HCT116 (cell line): Measurements from ENCODE around the gene VMP1. TPM values are rescaled to one million over a fixed set of nuclear protein-coding genes. Genes with fewer than 3 reads are reported as not detected.

Experiments
- ATAC-seq: fragments of 200-7000 bp; cut with Tn5 transposase; 2 replicates; pipeline ENCODE4 v1.9.1; 2020; ENCODE audit warnings: mild to moderate bottlenecking, moderate library complexity
- BruUV-seq: library from RNA; stranded (reverse); fragments of 400-500 nt; replicated peaks from 2 replicates; lab custom pipeline; 2021; lab: Mats Ljungman, UMichigan
- CTCF ChIA-PET: fragments of 300-600 bp; sonication (Branson Sonifier 250); formaldehyde crosslinking; loops from one replicate; lab custom pipeline; 2021; ENCODE audit warnings: antibody characterized with exemption; lab: Charles Lee
- POLR2A ChIA-PET: fragments of 300-600, 350-600 bp; sonication (Branson Sonifier 250); formaldehyde crosslinking; loops from one replicate; lab custom pipeline; 2021; ENCODE audit warnings: antibody characterized with exemption; lab: Charles Lee
- RAD21 ChIA-PET, 2 experiments: fragments of 300-600 bp; sonication (Branson Sonifier 250); formaldehyde crosslinking; loops; one replicate each; lab custom pipeline; 2023; ENCODE audit warnings: low total read pairs in 2 of 2; ENCODE audit not compliant: uncharacterized antibody in 2 of 2, unreplicated experiment in 2 of 2, low non-redundant PET in 1 of 2; lab: Charles Lee
- DNase-seq: peaks from one replicate; pipeline ENCODE4 v3.0.0-alpha.2; 2010; ENCODE audit warnings: low read depth, low spot score
- H2AFZ ChIP-seq: fragments of 200-600 bp; shearing (Covaris generic), sonication (generic); 2 replicates; pipeline ENCODE4 v1.6.1; 2017; ENCODE audit warnings: low read depth, mixed run types, mixed read lengths, antibody characterized with exemption, low read length; ENCODE audit not compliant: poor library complexity, severe bottlenecking
- H3K27ac ChIP-seq: 2 replicates; pipeline ENCODE4 v1.5.1; 2012; ENCODE audit warnings: low read depth, low read length
- H3K27me3 ChIP-seq: fragments of 200-600 bp; sonication (generic); 2 replicates; pipeline ENCODE4 v1.6.1; 2016; ENCODE audit warnings: mixed run types, low read length, mixed read lengths; ENCODE audit not compliant: insufficient read depth
- H3K36me3 ChIP-seq, 2 experiments: fragments of 200-500 bp in 1 of 2; fragments of 200-600 bp in 1 of 2; sonication (Bioruptor generic) in 1 of 2; sonication (generic) in 1 of 2; 2 replicates each; pipeline versions ENCODE4 v1.5.1 to v1.6.1; 2014 to 2016; ENCODE audit warnings: low read length in 2 of 2, inconsistent platforms in 1 of 2, mixed read lengths in 1 of 2, mixed run types in 1 of 2; ENCODE audit not compliant: insufficient read depth in 2 of 2, control insufficient read depth in 1 of 2
- H3K4me1 ChIP-seq, 2 experiments: fragments of 200-600 bp in 1 of 2; sonication (generic) in 1 of 2; 2 replicates each; pipeline versions ENCODE4 v1.5.1 to v1.6.1; 2012 to 2017; ENCODE audit warnings: low read length in 2 of 2, inconsistent platforms in 1 of 2, mild to moderate bottlenecking in 1 of 2, mixed read lengths in 1 of 2, mixed run types in 1 of 2, moderate library complexity in 1 of 2; ENCODE audit not compliant: insufficient read depth in 2 of 2, control insufficient read depth in 1 of 2
- H3K4me2 ChIP-seq: fragments of 200-600 bp; sonication (generic); 2 replicates; pipeline ENCODE4 v1.6.1; 2017; ENCODE audit warnings: mixed run types, low read length, mixed read lengths
- H3K4me3 ChIP-seq, 2 experiments: fragments of 200-600 bp in 1 of 2; sonication (generic) in 1 of 2; replicated peaks in 1 of 2; 2 replicates each; pipeline ENCODE4 v1.5.1; 2011 to 2016; ENCODE audit warnings: low read length in 2 of 2, control low read depth in 1 of 2, low read depth in 1 of 2, mild to moderate bottlenecking in 1 of 2, mixed read lengths in 1 of 2, mixed run types in 1 of 2
- H3K79me2 ChIP-seq: fragments of 200-600 bp; sonication (generic); 2 replicates; pipeline ENCODE4 v1.6.1; 2017; ENCODE audit warnings: mild to moderate bottlenecking, mixed run types, low read length, moderate library complexity, mixed read lengths; ENCODE audit not compliant: insufficient read depth
- H3K9ac ChIP-seq: fragments of 200-600 bp; sonication (generic); 2 replicates; pipeline ENCODE4 v1.6.1; 2016; ENCODE audit warnings: low read length, mixed read lengths
- H3K9me2 ChIP-seq: fragments of 200-600 bp; sonication (generic), shearing (Covaris generic); 2 replicates; pipeline ENCODE4 v1.6.1; 2017; ENCODE audit warnings: mixed run types, mild to moderate bottlenecking, moderate library complexity; ENCODE audit not compliant: insufficient read depth
- H3K9me3 ChIP-seq, 2 experiments: fragments of 200-500 bp in 1 of 2; fragments of 200-600 bp in 1 of 2; sonication (Bioruptor generic) in 1 of 2; sonication (generic) in 1 of 2; 2 replicates each; pipeline ENCODE4 v1.6.1; 2014 to 2017; ENCODE audit warnings: low read length in 2 of 2, mixed read lengths in 2 of 2, inconsistent platforms in 1 of 2, low read depth in 1 of 2, mild to moderate bottlenecking in 1 of 2, mixed run types in 1 of 2, moderate library complexity in 1 of 2; ENCODE audit not compliant: control insufficient read depth in 1 of 2, insufficient read depth in 1 of 2
- H4K20me1 ChIP-seq: fragments of 200-600 bp; sonication (generic), shearing (Covaris generic); 2 replicates; pipeline ENCODE4 v1.6.1; 2017; ENCODE audit warnings: mixed run types, mild to moderate bottlenecking, moderate library complexity; ENCODE audit not compliant: insufficient read depth
- CBX3 ChIP-seq: IDR thresholded peaks from 2 replicates; pipeline ENCODE4 v1.6.1; 2012; ENCODE audit warnings: low read depth
- CEBPB ChIP-seq: IDR thresholded peaks from 2 replicates; pipeline ENCODE4 v1.6.1; 2012; ENCODE audit warnings: low read depth
- EGR1 ChIP-seq: IDR thresholded peaks from 2 replicates; pipeline ENCODE4 v1.6.1; 2012; ENCODE audit warnings: low read depth
- ELF1 ChIP-seq: IDR thresholded peaks from 2 replicates; pipeline ENCODE4 v1.6.1; 2012; ENCODE audit warnings: low read depth, borderline replicate concordance
- EZH2 ChIP-seq: fragments of 200-600 bp; sonication (generic); IDR thresholded peaks from 2 replicates; pipeline ENCODE4 v1.6.1; 2017; ENCODE audit warnings: antibody characterized with exemption, mixed run types
- EZH2phosphoT487 ChIP-seq: fragments of 200-600 bp; IDR thresholded peaks from 2 replicates; pipeline ENCODE4 v1.6.1; 2018; ENCODE audit warnings: antibody characterized with exemption, borderline replicate concordance
- POLR2AphosphoS5 ChIP-seq: IDR thresholded peaks from 2 replicates; pipeline ENCODE4 v1.6.1; 2011; ENCODE audit warnings: mild to moderate bottlenecking, low read depth, low read length, moderate library complexity
- RAD21 ChIP-seq: IDR thresholded peaks from 2 replicates; pipeline ENCODE4 v1.6.1; 2012; ENCODE audit warnings: low read depth, mild to moderate bottlenecking
- SP1 ChIP-seq: IDR thresholded peaks from 2 replicates; pipeline ENCODE4 v1.6.1; 2012; ENCODE audit warnings: low read depth
- SRF ChIP-seq: IDR thresholded peaks from 2 replicates; pipeline ENCODE4 v1.6.1; 2012; ENCODE audit warnings: low read depth
- YY1 ChIP-seq: IDR thresholded peaks from 2 replicates; pipeline ENCODE4 v1.6.1; 2011; ENCODE audit warnings: low read length, low read depth, moderate library complexity, mild to moderate bottlenecking; ENCODE audit not compliant: insufficient replicate concordance; ENCODE audit errors: extremely low read depth
- intact Hi-C: fragments of 100-400 bp; cut with micrococcal nuclease; formaldehyde crosslinking; loops from 2 replicates; pipeline ENCODE4 v1.10.0; 2022
- total RNA-seq: library from RNA; stranded (reverse); gene quantifications from one replicate; pipeline ENCODE4 v1.2.1, GENCODE V29; 2021; ENCODE audit not compliant: unreplicated experiment
- TF ChIP-seq, protein P1 (sequence below), 3 experiments: fragments of 200-600 bp in 1 of 3; sonication (generic) in 1 of 3; IDR thresholded peaks in 2 of 3; conservative IDR thresholded peaks in 1 of 3; 2 replicates each; pipeline ENCODE4 v1.5.1; 2012 to 2017; ENCODE audit warnings: low read depth in 2 of 3, low read length in 2 of 3, antibody characterized with exemption in 1 of 3, borderline replicate concordance in 1 of 3, control low read depth in 1 of 3, mild to moderate bottlenecking in 1 of 3, mixed read lengths in 1 of 3, mixed run types in 1 of 3, moderate library complexity in 1 of 3; ENCODE audit not compliant: insufficient read depth in 1 of 3
- TF ChIP-seq, protein P2 (sequence below): IDR thresholded peaks from 2 replicates; pipeline ENCODE4 v1.6.1; 2012

Gene VMP1
- total RNA-seq, 1 experiment from 2014 or later, result 366 TPM

DNA sequence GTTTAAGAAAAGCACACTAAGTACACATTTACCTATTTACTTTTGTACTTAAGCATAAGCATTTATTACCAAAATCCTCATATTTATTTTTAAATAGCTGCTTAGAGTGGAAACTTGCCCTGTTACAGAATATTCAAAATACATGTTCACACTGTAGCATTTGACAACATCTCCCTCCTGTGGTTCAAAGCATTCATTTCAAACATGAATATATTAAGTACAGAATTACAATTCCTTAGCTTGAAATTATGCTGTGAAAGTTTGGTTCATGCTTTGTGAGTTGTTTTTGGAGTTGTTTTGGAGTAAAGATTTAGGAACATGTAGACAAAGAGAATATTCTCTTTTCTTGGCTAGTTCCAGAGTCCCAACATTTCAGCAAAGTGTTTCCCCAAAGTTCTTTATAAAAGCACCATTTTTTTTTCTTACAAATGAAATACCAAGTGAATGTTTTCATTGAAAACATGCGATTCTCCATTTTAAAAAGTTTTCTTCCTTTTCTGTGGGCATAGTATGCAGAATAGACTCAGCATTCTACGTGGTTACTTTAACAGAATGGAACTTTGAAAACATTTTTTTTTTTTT, 152.1 kb downstream of the VMP1 start:
- DNase-seq (no peak), ATAC-seq (peak; percentile 67)
- intact Hi-C loops, result loop anchor here (1.0 kb wide), 3 partner anchors 106 to 338 kb away; no protein-coding TSS in a partner anchor
- H3K27ac ChIP-seq, result no peak overlapping the region
- H3K4me2 ChIP-seq, result no peak overlapping the region
- BruUV-seq, result TSS peak; percentile 30
- no peaks in the 10 kb centered on the region for H3K9me3 ChIP-seq
- ChIA-PET CTCF (interaction anchor here (0.7 to 3.7 kb wide), 24 partner anchors 10 to 1271 kb away, joined by 3 to 57 read pairs (median 5); partner anchors contain the start of genes PTRH2, RPS6KB1, TUBD1 and VMP1), RAD21 (interaction anchor here (0.8 to 1.6 kb wide), 5 partner anchors 73 to 152 kb away, joined by 3 to 12 read pairs (median 10); partner anchors contain the start of genes PTRH2 (in 1 of the 2) and VMP1 (in 1 of the 2)), POLR2A (interaction anchor here (0.7 to 1.9 kb wide), 8 partner anchors 10 to 107 kb away, joined by 3 to 9 read pairs (median 6); no protein-coding TSS in a partner anchor)
- peak; percentile 97 for TF ChIP-seq RAD21
- TF ChIP-seq, protein P1, sequence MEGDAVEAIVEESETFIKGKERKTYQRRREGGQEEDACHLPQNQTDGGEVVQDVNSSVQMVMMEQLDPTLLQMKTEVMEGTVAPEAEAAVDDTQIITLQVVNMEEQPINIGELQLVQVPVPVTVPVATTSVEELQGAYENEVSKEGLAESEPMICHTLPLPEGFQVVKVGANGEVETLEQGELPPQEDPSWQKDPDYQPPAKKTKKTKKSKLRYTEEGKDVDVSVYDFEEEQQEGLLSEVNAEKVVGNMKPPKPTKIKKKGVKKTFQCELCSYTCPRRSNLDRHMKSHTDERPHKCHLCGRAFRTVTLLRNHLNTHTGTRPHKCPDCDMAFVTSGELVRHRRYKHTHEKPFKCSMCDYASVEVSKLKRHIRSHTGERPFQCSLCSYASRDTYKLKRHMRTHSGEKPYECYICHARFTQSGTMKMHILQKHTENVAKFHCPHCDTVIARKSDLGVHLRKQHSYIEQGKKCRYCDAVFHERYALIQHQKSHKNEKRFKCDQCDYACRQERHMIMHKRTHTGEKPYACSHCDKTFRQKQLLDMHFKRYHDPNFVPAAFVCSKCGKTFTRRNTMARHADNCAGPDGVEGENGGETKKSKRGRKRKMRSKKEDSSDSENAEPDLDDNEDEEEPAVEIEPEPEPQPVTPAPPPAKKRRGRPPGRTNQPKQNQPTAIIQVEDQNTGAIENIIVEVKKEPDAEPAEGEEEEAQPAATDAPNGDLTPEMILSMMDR (IDR thresholded peaks at IDR 0.05 in 2 of 3, conservative IDR thresholded peaks at IDR 0.05 in 1 of 3; ENCODE audit: borderline replicate concordance in 1 of 3, insufficient read depth in 1 of 3, low read depth in 2 of 3, low read length in 2 of 3), result peak; percentile 44 to 88 (median 80); a peak in 4 of 6 replicates
- TF ChIP-seq CEBPB, result 0 out of 2 replicates have a peak, but pooled peaks have one; percentile 8
- TF ChIP-seq, protein P2, sequence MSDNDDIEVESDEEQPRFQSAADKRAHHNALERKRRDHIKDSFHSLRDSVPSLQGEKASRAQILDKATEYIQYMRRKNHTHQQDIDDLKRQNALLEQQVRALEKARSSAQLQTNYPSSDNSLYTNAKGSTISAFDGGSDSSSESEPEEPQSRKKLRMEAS, result no peak
- H3K36me3 ChIP-seq, result peaks cover 6 to 9% of the 10 kb centered on the region in 2 experiments; a peak in 2 of 4 replicates
- H3K4me1 ChIP-seq, result peaks cover 18 to 32% of the 10 kb centered on the region in 2 experiments; a peak in 3 of 4 replicates
- H3K9me2 ChIP-seq, result no peaks in the 10 kb centered on the region
- H2AFZ ChIP-seq, result no peak overlapping the region
- no peaks in the 10 kb centered on the region for H3K79me2 ChIP-seq
- no peak overlapping the region for H3K4me3 ChIP-seq
- H4K20me1 ChIP-seq, result no peaks in the 10 kb centered on the region
- no peak overlapping the region for H3K9ac ChIP-seq
- no peaks in the 10 kb centered on the region for H3K27me3 ChIP-seq

DNA sequence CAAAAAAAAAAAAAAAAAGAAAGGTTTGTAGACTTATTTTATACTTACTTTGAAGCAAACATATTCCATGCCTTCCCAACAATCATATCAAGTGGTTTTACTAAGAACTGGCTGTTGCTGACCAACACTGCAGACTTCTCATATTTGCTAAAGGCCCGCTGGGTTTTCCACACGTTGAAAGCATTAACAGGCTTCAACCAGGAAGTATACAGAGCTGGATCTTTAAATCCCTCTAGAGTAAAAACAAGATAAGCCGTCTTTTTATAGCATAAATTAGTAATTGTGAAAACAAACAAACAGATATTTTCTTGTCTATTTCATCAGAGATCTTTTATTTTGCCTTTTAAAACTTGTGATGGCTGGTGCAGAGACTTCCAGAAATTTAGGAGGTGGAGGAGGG, 156.2 kb downstream of the VMP1 start:
- no peak for ATAC-seq
- CTCF ChIA-PET, result no interaction called here
- TF ChIP-seq EZH2phosphoT487, result no peak
- TF ChIP-seq, protein P1 (IDR thresholded peaks at IDR 0.05 in 2 of 3, conservative IDR thresholded peaks at IDR 0.05 in 1 of 3; ENCODE audit: borderline replicate concordance in 1 of 3, insufficient read depth in 1 of 3, low read depth in 2 of 3, low read length in 2 of 3), result no peak
- TF ChIP-seq, protein P2, result no peak
- no peak for TF ChIP-seq ELF1
- TF ChIP-seq RAD21, result no peak
- TF ChIP-seq SP1, result no peak
- TF ChIP-seq CBX3, result no peak
- no peak for TF ChIP-seq EZH2
- TF ChIP-seq POLR2AphosphoS5, result no peak
- no peak for TF ChIP-seq SRF
- TF ChIP-seq EGR1, result no peak
- no peak for TF ChIP-seq YY1

More for the DNA sequence above, 156.2 kb downstream of the VMP1 start:
- Histone ChIP-seq H3K4me1 (peaks cover 7% of the 10 kb centered on the region in 2 experiments; a peak in 2 of 4 replicates), H3K36me3 (peaks cover 6 to 11% of the 10 kb centered on the region in 2 experiments; a peak in 2 of 4 replicates), H3K9ac (no peak overlapping the region), H3K4me3 (no peak overlapping the region), H3K9me3 (no peaks in the 10 kb centered on the region), H3K79me2 (no peaks in the 10 kb centered on the region), H3K9me2 (no peaks in the 10 kb centered on the region), H2AFZ (no peak overlapping the region), H4K20me1 (no peaks in the 10 kb centered on the region), H3K27ac (no peak overlapping the region), H3K4me2 (no peak overlapping the region), H3K27me3 (no peaks in the 10 kb centered on the region)
- no TSS peak for BruUV-seq
- DNase-seq, result no peak
- ChIA-PET POLR2A (interaction anchor here (0.7 kb wide), 1 partner anchor 33 kb away, joined by 3 read pairs; no protein-coding TSS in a partner anchor), RAD21 (no interaction called here)
- intact Hi-C loops, result no loop called here
